GM12865 (cell line): Measurements from ENCODE around the gene CRAMP1.

Experiments
- DNase-seq: peaks from one replicate; pipeline ENCODE4 v3.0.0; 2010; ENCODE audit warnings: low read depth
- H3K4me3 ChIP-seq: 2 replicates; pipeline ENCODE4 v1.5.1; 2011; ENCODE audit warnings: mild to moderate bottlenecking, low read depth, low read length, control low read depth
- CTCF ChIP-seq: IDR thresholded peaks from 2 replicates; pipeline ENCODE4 v1.5.1; 2011; ENCODE audit warnings: low read length, control low read depth, low read depth, inconsistent platforms; ENCODE audit not compliant: insufficient read depth; ENCODE audit errors: missing control alignments

CRAMP1 gene

GRCh38 chr16:1620391-1620790 lies 8.2 kb downstream of the CRAMP1 start:
- TF ChIP-seq CTCF: no peak
- peak; percentile 75 for DNase-seq
- H3K4me3 ChIP-seq: no peak overlapping the region

GRCh38 chr16:1621851-1622250 lies 9.7 kb downstream of the CRAMP1 start:
- TF ChIP-seq CTCF: no peak

GRCh38 chr16:1626327-1626726 lies 14.2 kb downstream of the CRAMP1 start:
- DNase-seq: no peak
- H3K4me3 ChIP-seq: no peak overlapping the region
- no peak for TF ChIP-seq CTCF

More at GRCh38 chr16:1621851-1622250, 9.7 kb downstream of the CRAMP1 start:
- no peak overlapping the region for H3K4me3 ChIP-seq
- DNase-seq: peak; percentile 65

- no peak for TF ChIP-seq CTCF
- H3K4me3 ChIP-seq: no peak overlapping the region
- DNase-seq: no peak
Measured at GRCh38 chr16:1626776-1627175, 14.6 kb downstream of the CRAMP1 start.

GRCh38 chr16:1630450-1631213 lies 18.5 kb downstream of the CRAMP1 start:
- no peak for DNase-seq
- no peak for TF ChIP-seq CTCF
- H3K4me3 ChIP-seq: no peak overlapping the region

GRCh38 chr16:1631230-1631629 lies 19.1 kb downstream of the CRAMP1 start:
- no peak overlapping the region for H3K4me3 ChIP-seq
- no peak for DNase-seq
- peak; percentile 2 for TF ChIP-seq CTCF
